Activated CD4-positive, alpha-beta T cell treated with anti-CD3 and anti-CD28 coated beads for 36 hours (primary cell): Measurements from ENCODE around the gene PTTG1IP2. TPM values are rescaled to one million over a fixed set of nuclear protein-coding genes. Genes with fewer than 3 reads are reported as not detected.

Source experiments
- ATAC-seq: fragments of 200-7000 bp; cut with Tn5 transposase; one replicate; pipeline ENCODE4 v1.10.0; 2021; ENCODE audit warnings: mild to moderate bottlenecking, moderate library complexity
- CTCF ChIA-PET: fragments of 350-600 bp; sonication (Branson Sonifier 250); formaldehyde crosslinking; loops from one replicate; lab custom pipeline; 2021; ENCODE audit warnings: antibody characterized with exemption; lab: Charles Lee
- POLR2A ChIA-PET: fragments of 350-600 bp; sonication (Branson Sonifier 250); formaldehyde crosslinking; loops from one replicate; lab custom pipeline; 2021; ENCODE audit warnings: antibody characterized with exemption, inconsistent platforms; lab: Charles Lee
- DNase-seq: peaks from one replicate; pipeline ENCODE4 v3.0.0-alpha.2; 2020
- H3K27ac Mint-ChIP-seq: one replicate; pipeline ENCODE4 v1.8.0; 2021; ENCODE audit warnings: mixed read lengths
- H3K27me3 Mint-ChIP-seq: one replicate; pipeline ENCODE4 v1.8.0; 2021; ENCODE audit warnings: mixed read lengths
- H3K36me3 Mint-ChIP-seq: one replicate; pipeline ENCODE4 v1.8.0; 2021; ENCODE audit warnings: low read depth, mixed read lengths
- H3K4me1 Mint-ChIP-seq: one replicate; pipeline ENCODE4 v1.8.0; 2021; ENCODE audit warnings: mixed read lengths
- H3K4me3 Mint-ChIP-seq: one replicate; pipeline ENCODE4 v1.8.0; 2021; ENCODE audit warnings: mild to moderate bottlenecking, moderate library complexity, mixed read lengths
- H3K9me3 Mint-ChIP-seq: one replicate; pipeline ENCODE4 v1.8.0; 2021; ENCODE audit warnings: low read depth, mixed read lengths
- intact Hi-C, 2 experiments: fragments of 100-400 bp; cut with DNase I in 1 of 2; cut with micrococcal nuclease in 1 of 2; formaldehyde crosslinking; loops; one replicate each; pipeline versions ENCODE4 v1.14.2 to v1.15.1; 2022 to 2024; cut with DNase I, micrococcal nuclease
- total RNA-seq, 2 experiments: library from RNA; stranded (reverse); gene quantifications; one replicate each; pipeline ENCODE4 v1.2.3, GENCODE V29; 2021

The PTTG1IP2 gene
- total RNA-seq, result not detected

GRCh38 chr7:90469554-90469953 lies at the start of gene PTTG1IP2:
TSS of gene PTTG1IP2 (plus strand) at chr7:90469639. CDS start at chr7:90469787, 148 bp downstream.
- Mint-ChIP-seq H3K4me3 (no peak within 1 kb of the TSS), H3K9me3 (peaks cover 13% of the 10 kb centered on the region), H3K36me3 (peaks cover 3% of the 10 kb centered on the region), H3K27ac (no peak within 1 kb of the TSS), H3K27me3 (peaks cover 8% of the 10 kb centered on the region), H3K4me1 (no peaks in the 10 kb centered on the region)
- CTCF ChIA-PET, result no interaction called here
- ATAC-seq (no peak), DNase-seq (no peak)
- intact Hi-C loops, result no loop called here
- POLR2A ChIA-PET, result no interaction called here

- CTCF ChIA-PET, result interaction anchor here (0.9 to 1.5 kb wide), 2 partner anchors 16 to 109 kb away, joined by 4 read pairs; no protein-coding TSS in a partner anchor
- DNase-seq (no peak), ATAC-seq (no peak)
- peaks cover 18% of the 10 kb centered on the region for H3K4me1 Mint-ChIP-seq
- no peaks in the 10 kb centered on the region for H3K27me3 Mint-ChIP-seq
- intact Hi-C loops, result no loop called here
- POLR2A ChIA-PET, result no interaction called here
- no peak overlapping the region for H3K27ac Mint-ChIP-seq
- no peak overlapping the region for H3K4me3 Mint-ChIP-seq
- no peaks in the 10 kb centered on the region for H3K36me3 Mint-ChIP-seq
- no peaks in the 10 kb centered on the region for H3K9me3 Mint-ChIP-seq
Observed at GRCh38 chr7:90421651-90422050, 47.8 kb upstream of the PTTG1IP2 start.

- POLR2A ChIA-PET, result no interaction called here
- no peak overlapping the region for H3K4me3 Mint-ChIP-seq
- CTCF ChIA-PET, result interaction anchor here (0.7 kb wide), 1 partner anchor 269 kb away, joined by 3 read pairs; no protein-coding TSS in a partner anchor
- H3K36me3 Mint-ChIP-seq, result no peaks in the 10 kb centered on the region
- intact Hi-C loops, result loop anchor here (1.0 to 5.0 kb wide), 4 partner anchors 21 to 1637 kb away; partner anchors contain the start of genes CLDN12 (in 1 of the 2) and GTPBP10 (in 1 of the 2)
- peaks cover 3% of the 10 kb centered on the region for H3K27me3 Mint-ChIP-seq
- no peaks in the 10 kb centered on the region for H3K9me3 Mint-ChIP-seq
- DNase-seq (no peak), ATAC-seq (peak; percentile 93)
- peaks cover 18% of the 10 kb centered on the region for H3K4me1 Mint-ChIP-seq
- H3K27ac Mint-ChIP-seq, result peak overlapping the region; percentile 48
Observed at GRCh38 chr7:90424720-90425119, 44.7 kb upstream of the PTTG1IP2 start.

GRCh38 chr7:90425376-90425775 lies 44.1 kb upstream of the PTTG1IP2 start:
- intact Hi-C loops, result loop anchor here (1.0 to 5.0 kb wide), 3 partner anchors 79 to 1638 kb away; partner anchors contain the start of gene GTPBP10 (in 1 of the 2)
- CTCF ChIA-PET, result no interaction called here
- Mint-ChIP-seq H3K27ac (peak overlapping the region; percentile 48), H3K4me1 (peaks cover 18% of the 10 kb centered on the region), H3K4me3 (no peak overlapping the region), H3K9me3 (no peaks in the 10 kb centered on the region), H3K27me3 (peaks cover 3% of the 10 kb centered on the region), H3K36me3 (no peaks in the 10 kb centered on the region)
- ATAC-seq (peak; percentile 55), DNase-seq (no peak)
- POLR2A ChIA-PET, result no interaction called here

- H3K9me3 Mint-ChIP-seq, result no peaks in the 10 kb centered on the region
- intact Hi-C loops, result no loop called here
- ChIA-PET POLR2A (no interaction called here), CTCF (interaction anchor here (1.0 to 1.6 kb wide), 2 partner anchors 132 to 277 kb away, joined by 3 to 5 read pairs; partner anchors contain the start of gene STEAP1)
- H3K27ac Mint-ChIP-seq, result no peak overlapping the region
- no peaks in the 10 kb centered on the region for H3K36me3 Mint-ChIP-seq
- DNase-seq (no peak), ATAC-seq (no peak)
- no peak overlapping the region for H3K4me3 Mint-ChIP-seq
- H3K4me1 Mint-ChIP-seq, result peaks cover 2% of the 10 kb centered on the region
- H3K27me3 Mint-ChIP-seq, result peaks cover 11% of the 10 kb centered on the region
Observed at GRCh38 chr7:90430614-90431460, 38.6 kb upstream of the PTTG1IP2 start.

- ATAC-seq (no peak), DNase-seq (no peak)
- Mint-ChIP-seq H3K27me3 (peaks cover 11% of the 10 kb centered on the region), H3K4me3 (no peak overlapping the region), H3K4me1 (no peaks in the 10 kb centered on the region), H3K27ac (no peak overlapping the region), H3K9me3 (no peaks in the 10 kb centered on the region), H3K36me3 (no peaks in the 10 kb centered on the region)
- CTCF ChIA-PET, result interaction anchor here (1.2 kb wide), 1 partner anchor 22 kb away, joined by 3 read pairs; no protein-coding TSS in a partner anchor
- intact Hi-C loops, result no loop called here
- POLR2A ChIA-PET, result no interaction called here
Observed at GRCh38 chr7:90432752-90433151, 36.7 kb upstream of the PTTG1IP2 start.

GRCh38 chr7:90433221-90433620 lies 36.2 kb upstream of the PTTG1IP2 start:
- ATAC-seq, result no peak
- Mint-ChIP-seq H3K36me3 (no peaks in the 10 kb centered on the region), H3K9me3 (no peaks in the 10 kb centered on the region), H3K4me1 (no peaks in the 10 kb centered on the region), H3K4me3 (no peak overlapping the region), H3K27ac (no peak overlapping the region), H3K27me3 (peaks cover 11% of the 10 kb centered on the region)
- ChIA-PET POLR2A (no interaction called here), CTCF (interaction anchor here (1.2 kb wide), 1 partner anchor 22 kb away, joined by 3 read pairs; no protein-coding TSS in a partner anchor)
- intact Hi-C loops, result no loop called here
- DNase-seq, result no peak

GRCh38 chr7:90445633-90446032 lies 23.8 kb upstream of the PTTG1IP2 start:
- no peaks in the 10 kb centered on the region for H3K4me1 Mint-ChIP-seq
- H3K27me3 Mint-ChIP-seq, result peaks cover 9% of the 10 kb centered on the region
- no peaks in the 10 kb centered on the region for H3K36me3 Mint-ChIP-seq
- no peak overlapping the region for H3K4me3 Mint-ChIP-seq
- H3K27ac Mint-ChIP-seq, result no peak overlapping the region
- POLR2A ChIA-PET, result no interaction called here
- DNase-seq (no peak), ATAC-seq (no peak)
- no peaks in the 10 kb centered on the region for H3K9me3 Mint-ChIP-seq
- CTCF ChIA-PET, result interaction anchor here (0.7 kb wide), 1 partner anchor 10 kb away, joined by 3 read pairs; no protein-coding TSS in a partner anchor
- intact Hi-C loops, result no loop called here

- no peak for DNase-seq
- Mint-ChIP-seq H3K4me1 (no peaks in the 10 kb centered on the region), H3K27me3 (peaks cover 9% of the 10 kb centered on the region), H3K4me3 (no peak overlapping the region), H3K36me3 (no peaks in the 10 kb centered on the region), H3K27ac (no peak overlapping the region), H3K9me3 (no peaks in the 10 kb centered on the region)
- CTCF ChIA-PET, result interaction anchor here (1.4 kb wide), 1 partner anchor 9 kb away, joined by 7 read pairs; no protein-coding TSS in a partner anchor
- ATAC-seq, result no peak
- intact Hi-C loops, result no loop called here
- POLR2A ChIA-PET, result no interaction called here
Observed at GRCh38 chr7:90446137-90446899, 23.1 kb upstream of the PTTG1IP2 start.

- no peaks in the 10 kb centered on the region for H3K9me3 Mint-ChIP-seq
- H3K4me1 Mint-ChIP-seq, result peaks cover 6% of the 10 kb centered on the region
- no peak overlapping the region for H3K4me3 Mint-ChIP-seq
- peaks cover 16% of the 10 kb centered on the region for H3K27me3 Mint-ChIP-seq
- ChIA-PET CTCF (interaction anchor here (0.8 to 2.8 kb wide), 3 partner anchors 110 to 174 kb away, joined by 3 to 29 read pairs (median 4); no protein-coding TSS in a partner anchor), POLR2A (no interaction called here)
- H3K27ac Mint-ChIP-seq, result no peak overlapping the region
- intact Hi-C loops, result no loop called here
- no peaks in the 10 kb centered on the region for H3K36me3 Mint-ChIP-seq
- no peak for DNase-seq
- no peak for ATAC-seq
Observed at GRCh38 chr7:90453259-90453891, 16.1 kb upstream of the PTTG1IP2 start.

GRCh38 chr7:90453931-90454330 lies 15.5 kb upstream of the PTTG1IP2 start:
- ChIA-PET CTCF (interaction anchor here (2.0 to 2.8 kb wide), 2 partner anchors 164 to 174 kb away, joined by 4 to 29 read pairs; no protein-coding TSS in a partner anchor), POLR2A (no interaction called here)
- Mint-ChIP-seq H3K9me3 (no peaks in the 10 kb centered on the region), H3K4me3 (no peak overlapping the region), H3K36me3 (no peaks in the 10 kb centered on the region), H3K27ac (no peak overlapping the region), H3K4me1 (peaks cover 6% of the 10 kb centered on the region), H3K27me3 (peaks cover 16% of the 10 kb centered on the region)
- intact Hi-C loops, result loop anchor here (2.0 kb wide), 2 partner anchors 67 to 175 kb away; no protein-coding TSS in a partner anchor
- DNase-seq, result no peak
- ATAC-seq, result no peak
